Measurements from ENCODE around the gene TP53TG3. TPM values are rescaled to one million over a fixed set of nuclear protein-coding genes. Genes with fewer than 3 reads are reported as not detected.
"Not testable (repeated sequence)": the region's sequence is repeated elsewhere in the genome, so short reads cannot be mapped to it uniquely, and the experiment has no call there.

TP53TG3 gene
- total and polyA plus RNA-seq, 5 donors from 2014 or later: not detected

GRCh38 chr16:32632096-32632495 is 43.9 kb downstream of the TP53TG3 start:
- H3K4me1 ChIP-seq (ENCODE audit: control insufficient read depth, insufficient read depth, low read length, poor library complexity, severe bottlenecking); DNase-seq; H3K36me3 Mint-ChIP-seq; H3K4me3 ChIP-seq (ENCODE audit: low read depth, low read length); ATAC-seq (ENCODE audit: low read depth in 2 of 2); H3K27me3 ChIP-seq (ENCODE audit: control insufficient read depth, insufficient read depth, low read length); H3K9me3 ChIP-seq (ENCODE audit: control insufficient read depth in 2 of 2, low read length in 2 of 2); H3K27me3 Mint-ChIP-seq; H3K9me3 Mint-ChIP-seq; H3K4me3 Mint-ChIP-seq; H3K27ac Mint-ChIP-seq; H3K27ac ChIP-seq (ENCODE audit: insufficient read depth, low read length, poor library complexity, severe bottlenecking); H3K4me1 Mint-ChIP-seq; H3K36me3 ChIP-seq (ENCODE audit: control insufficient read depth, insufficient read depth, low read length): not testable (repeated sequence)
